Esophagus (tissue), 2 donors: ENCODE results near the gene HOXD1. TPM values are rescaled to one million over a fixed set of nuclear protein-coding genes. Genes with fewer than 3 reads are reported as not detected.

Experiments used
- H3K27ac ChIP-seq, 2 donors: one replicate each; pipeline ENCODE4 v1.5.1; 2013; ENCODE audit warnings: low read depth in 2 of 2, mild to moderate bottlenecking in 2 of 2, inconsistent platforms in 1 of 2, low read length in 1 of 2, moderate library complexity in 1 of 2
- H3K27me3 ChIP-seq, 2 donors: one replicate each; pipeline ENCODE4 v1.6.1; 2013; ENCODE audit warnings: low read length in 2 of 2, control low read depth in 1 of 2, mild to moderate bottlenecking in 1 of 2; ENCODE audit not compliant: insufficient read depth in 2 of 2, control insufficient read depth in 1 of 2
- H3K36me3 ChIP-seq, 2 donors: one replicate each; pipeline ENCODE4 v1.6.1; 2013; ENCODE audit warnings: low read length in 1 of 2; ENCODE audit not compliant: control insufficient read depth in 2 of 2, insufficient read depth in 2 of 2
- H3K4me1 ChIP-seq, 2 donors: one replicate each; pipeline ENCODE4 v1.6.1; 2013; ENCODE audit warnings: low read length in 1 of 2; ENCODE audit not compliant: control insufficient read depth in 2 of 2, insufficient read depth in 2 of 2
- H3K4me3 ChIP-seq, 2 donors: one replicate each; pipeline ENCODE4 v1.5.1; 2013; ENCODE audit warnings: low read length in 2 of 2, mild to moderate bottlenecking in 2 of 2, low read depth in 1 of 2, moderate library complexity in 1 of 2
- H3K9me3 ChIP-seq, 2 donors: one replicate each; pipeline ENCODE4 v1.6.1; 2013; ENCODE audit warnings: mild to moderate bottlenecking in 2 of 2, low read depth in 1 of 2, low read length in 1 of 2, moderate library complexity in 1 of 2; ENCODE audit not compliant: control insufficient read depth in 2 of 2, insufficient read depth in 1 of 2
- WGBS, 2 donors: extraction: QIAGEN DNeasy Blood & Tissue Kit; methylation state at CpG; one replicate each; pipeline ENCODE4 v1.1.7; 2013; 5-methylcytosine and 5-hydroxymethylcytosine counted together
- polyA plus RNA-seq, 2 donors: library from polyadenylated mRNA; stranded (reverse); fragments of 200-250 nt; gene quantifications; one replicate each; pipeline ENCODE4 v1.2.3, GENCODE V29; 2013
- donor health status: healthy with polysubstance abuse.
- donor health status: Bipolar disorder and iron deficiency.

Gene HOXD1
- polyA plus RNA-seq, 2 donors = 0.21 to 0.43 TPM

- peaks cover 2 to 10% of the 10 kb centered on the region in 2 donors for H3K9me3 ChIP-seq
- no peak overlapping the region for H3K27ac ChIP-seq
- 16 to 24% methylated on average over 48 of the region's 48 CpGs for WGBS, 2 donors
- H3K36me3 ChIP-seq = no peaks in the 10 kb centered on the region
- peaks cover 4 to 43% of the 10 kb centered on the region in 2 donors for H3K27me3 ChIP-seq
- H3K4me3 ChIP-seq = no peak overlapping the region
- peaks cover 0 to 3% of the 10 kb centered on the region in 2 donors for H3K4me1 ChIP-seq
Measured at GRCh38 chr2:176152350-176153181, 35.9 kb upstream of the HOXD1 start.

DNA sequence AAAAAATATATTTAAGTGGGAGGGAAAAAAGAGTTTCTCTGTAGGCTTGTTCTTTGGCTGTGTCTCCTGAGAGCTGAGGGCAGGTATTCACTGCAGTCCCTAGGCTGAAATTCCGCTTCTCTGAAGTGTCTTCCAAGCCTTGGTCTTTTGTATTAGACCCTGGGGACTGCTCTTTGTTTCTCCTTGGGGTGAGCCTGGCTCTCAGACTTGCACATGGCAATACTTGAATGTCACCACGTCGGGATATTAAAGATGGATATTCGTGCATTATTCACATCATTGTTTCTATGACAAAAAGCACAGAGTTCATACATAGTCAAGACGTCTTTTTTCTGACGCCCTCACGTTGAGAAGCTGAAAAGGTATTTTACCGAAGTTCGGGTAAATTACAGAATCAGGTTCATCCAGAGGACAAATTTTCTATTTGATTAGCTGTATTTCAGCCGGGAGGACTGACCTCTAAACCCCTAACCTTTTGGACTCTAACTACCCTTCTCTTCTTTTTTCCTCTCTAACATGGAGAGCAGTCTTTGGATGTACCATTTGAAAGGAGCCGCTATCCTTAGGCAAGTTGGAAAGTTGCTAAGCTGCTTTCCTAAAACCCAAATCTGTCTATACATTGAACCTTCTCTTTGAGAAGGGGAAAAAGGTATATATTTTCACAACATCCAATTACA is 33.8 kb upstream of the HOXD1 start:
- no peak overlapping the region for H3K27ac ChIP-seq
- peaks cover under 1 to 6% of the 10 kb centered on the region in 2 donors for H3K9me3 ChIP-seq
- H3K4me1 ChIP-seq = peaks cover 0 to 5% of the 10 kb centered on the region in 2 donors
- no peaks in the 10 kb centered on the region for H3K36me3 ChIP-seq
- no peak overlapping the region for H3K4me3 ChIP-seq
- 33 to 39% methylated on average over 11 of the region's 11 CpGs for WGBS, 2 donors
- H3K27me3 ChIP-seq = peaks cover 4 to 55% of the 10 kb centered on the region in 2 donors

DNA sequence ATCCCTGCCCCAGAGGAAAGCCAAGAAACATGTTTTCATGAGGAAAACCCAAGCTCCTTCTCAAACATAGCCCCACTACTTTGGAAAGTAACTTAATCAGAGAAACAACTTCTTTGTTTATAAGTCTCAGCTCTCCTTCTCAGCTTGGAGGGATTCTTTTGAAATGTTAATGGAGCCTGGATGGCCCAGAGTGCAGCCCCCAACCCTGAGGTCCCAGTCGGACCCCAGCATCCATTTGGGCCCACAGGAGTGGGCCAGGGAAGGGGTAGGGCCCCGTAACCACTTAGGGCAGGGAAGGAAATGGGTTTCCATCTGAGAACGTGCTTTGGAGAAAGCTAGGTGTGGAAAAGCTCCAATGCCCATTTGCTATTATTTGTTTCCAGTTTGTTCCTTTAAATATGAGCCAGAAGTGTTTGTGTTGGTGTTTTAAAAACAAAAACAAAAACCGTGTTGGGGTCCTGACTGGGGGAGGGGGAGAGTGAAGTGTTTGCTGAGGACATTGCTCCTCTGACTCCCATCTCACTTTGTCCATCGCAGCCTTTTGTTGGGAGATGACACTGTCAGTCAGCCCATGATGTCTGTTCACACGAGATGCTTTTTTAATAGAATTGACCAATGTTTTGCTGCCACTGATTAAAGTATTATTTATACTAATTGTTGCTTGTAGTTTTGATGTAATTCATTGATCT is 33.0 kb upstream of the HOXD1 start:
- H3K9me3 ChIP-seq = peaks cover 0 to 7% of the 10 kb centered on the region in 2 donors
- 21 to 26% methylated on average over 6 of the region's 6 CpGs for WGBS, 2 donors
- H3K36me3 ChIP-seq = no peaks in the 10 kb centered on the region
- no peak overlapping the region for H3K4me3 ChIP-seq
- H3K4me1 ChIP-seq = peaks cover 3 to 10% of the 10 kb centered on the region in 2 donors
- H3K27ac ChIP-seq = no peak overlapping the region
- peaks cover 4 to 63% of the 10 kb centered on the region in 2 donors for H3K27me3 ChIP-seq

DNA sequence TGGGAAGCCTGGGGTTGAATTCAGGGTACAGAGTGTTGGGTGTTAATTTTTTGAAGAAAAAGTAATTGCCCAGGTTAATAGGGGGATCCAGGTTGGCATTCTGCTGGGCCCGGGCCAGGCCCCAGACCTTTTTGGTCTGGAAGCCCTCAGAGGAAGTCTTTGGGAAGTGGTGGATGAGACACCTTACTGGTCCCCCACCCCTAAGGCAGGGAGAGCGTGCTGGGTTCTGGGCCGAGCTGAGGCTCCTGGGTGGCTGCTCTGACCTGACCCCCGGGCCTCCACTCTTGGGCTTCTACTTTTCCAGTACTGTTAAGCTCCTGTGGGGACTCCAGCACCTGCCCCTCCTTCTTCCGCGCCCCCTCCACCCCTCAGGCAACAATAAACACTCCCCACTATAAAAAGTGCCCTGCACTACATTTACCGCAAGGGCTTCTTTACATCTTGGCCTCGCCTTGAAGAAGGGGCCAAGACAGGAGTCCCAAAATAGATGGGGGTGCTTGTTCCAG is 32.1 kb upstream of the HOXD1 start:
- Histone ChIP-seq H3K27ac (no peak overlapping the region), H3K4me3 (no peak overlapping the region), H3K9me3 (peaks cover 0 to 6% of the 10 kb centered on the region in 2 donors), H3K27me3 (peaks cover 3 to 64% of the 10 kb centered on the region in 2 donors), H3K4me1 (peaks cover 3 to 10% of the 10 kb centered on the region in 2 donors), H3K36me3 (no peaks in the 10 kb centered on the region)
- 25 to 40% methylated on average over 8 of the region's 8 CpGs for WGBS, 2 donors

DNA sequence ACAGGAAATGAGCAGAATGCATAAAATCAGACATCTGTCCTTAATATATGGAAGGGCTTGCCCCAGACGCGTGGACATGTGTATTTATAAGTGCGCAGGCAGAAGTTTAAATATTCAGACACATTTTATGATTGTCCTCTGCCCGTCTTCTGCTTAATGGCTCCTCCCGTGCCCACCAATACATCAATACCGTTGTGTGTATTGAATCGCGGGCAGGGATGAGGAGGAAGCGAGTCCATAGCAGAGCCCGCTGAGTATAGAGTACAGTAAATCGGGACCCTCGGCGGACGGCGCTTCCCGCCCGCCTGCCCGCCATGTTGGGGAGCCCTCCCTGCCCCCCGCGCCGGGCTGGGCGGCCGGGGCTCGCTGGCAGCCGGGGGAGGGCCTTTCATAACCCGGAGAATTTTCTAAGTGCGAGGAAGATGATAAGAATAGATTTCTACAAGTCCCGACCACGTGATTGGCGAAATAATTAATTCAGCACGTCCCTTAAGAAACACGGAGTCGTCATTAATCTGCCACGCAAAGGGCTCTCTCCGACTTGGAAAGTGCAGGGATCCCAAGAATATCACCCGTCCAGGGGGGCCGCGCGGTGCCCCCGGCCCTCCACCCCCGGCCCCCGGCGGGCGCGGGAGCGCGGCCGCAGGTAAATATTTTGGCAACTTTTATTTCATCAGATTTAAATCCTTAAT is 31.5 kb upstream of the HOXD1 start, which contains the start of gene HOXD3:
HOXD3 (plus strand) TSS at position 501 of the 692 bp plus-strand sequence. CDS start 11,808 bp downstream, outside the sequence.
- peak within 1 kb of the TSS in 1 of 2 donors; percentile 13 for H3K4me3 ChIP-seq
- peaks cover 3 to 10% of the 10 kb centered on the region in 2 donors for H3K4me1 ChIP-seq
- 10 to 16% methylated on average over 48 of the region's 48 CpGs for WGBS, 2 donors
- H3K27ac ChIP-seq = no peak within 1 kb of the TSS
- H3K36me3 ChIP-seq = no peaks in the 10 kb centered on the region
- peaks cover 4 to 63% of the 10 kb centered on the region in 2 donors for H3K27me3 ChIP-seq
- peaks cover 0 to 6% of the 10 kb centered on the region in 2 donors for H3K9me3 ChIP-seq

- peaks cover 3 to 9% of the 10 kb centered on the region in 2 donors for H3K4me1 ChIP-seq
- no peak overlapping the region for H3K27ac ChIP-seq
- H3K27me3 ChIP-seq = peaks cover 8 to 65% of the 10 kb centered on the region in 2 donors
- no peaks in the 10 kb centered on the region for H3K36me3 ChIP-seq
- 16 to 23% methylated on average over 43 of the region's 43 CpGs for WGBS, 2 donors
- peak overlapping the region in 1 of 2 donors; percentile 13 for H3K4me3 ChIP-seq
- peaks cover 0 to 6% of the 10 kb centered on the region in 2 donors for H3K9me3 ChIP-seq
Measured at GRCh38 chr2:176157499-176158185, 30.8 kb upstream of the HOXD1 start.

DNA sequence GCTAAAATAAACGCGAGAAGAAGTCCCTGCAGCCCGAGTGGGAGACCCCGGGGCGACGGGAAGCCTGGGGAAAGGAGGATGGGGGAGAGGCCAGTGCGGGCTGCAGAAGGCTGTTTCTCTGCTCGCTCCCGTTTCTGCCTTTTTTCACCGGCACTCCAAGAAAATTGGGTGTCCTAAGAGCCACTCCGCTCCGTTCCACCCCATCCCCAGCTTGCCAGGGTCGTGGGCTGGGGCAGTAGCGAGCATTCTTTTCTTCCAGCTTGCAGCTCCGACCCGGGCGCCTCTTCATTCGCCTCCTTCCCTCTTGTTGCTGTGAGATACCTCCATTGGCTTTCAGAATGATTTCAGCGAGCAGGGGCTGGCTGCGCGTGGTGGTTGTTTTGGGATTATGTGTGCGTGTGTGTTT is 30.3 kb upstream of the HOXD1 start:
- Histone ChIP-seq H3K36me3 (no peaks in the 10 kb centered on the region), H3K27ac (no peak overlapping the region), H3K9me3 (peaks cover 0 to 6% of the 10 kb centered on the region in 2 donors), H3K4me1 (peaks cover 3 to 9% of the 10 kb centered on the region in 2 donors), H3K27me3 (peaks cover 8 to 65% of the 10 kb centered on the region in 2 donors), H3K4me3 (no peak overlapping the region)
- WGBS, 2 donors = 18 to 20% methylated on average over 22 of the region's 22 CpGs

- Histone ChIP-seq H3K27ac (no peak overlapping the region), H3K27me3 (peaks cover 12 to 70% of the 10 kb centered on the region in 2 donors), H3K4me1 (peaks cover 3 to 9% of the 10 kb centered on the region in 2 donors), H3K4me3 (no peak overlapping the region), H3K9me3 (peaks cover 0 to 6% of the 10 kb centered on the region in 2 donors), H3K36me3 (no peaks in the 10 kb centered on the region)
- 17 to 19% methylated on average over 39 of the region's 39 CpGs for WGBS, 2 donors
Measured at GRCh38 chr2:176158855-176159662, 29.4 kb upstream of the HOXD1 start.
